ENCODE results near the gene GRK5.

GRCh38 chr10:119442758-119443060, 235.3 kb downstream of the GRK5 start:
- TF ChIP-seq CTCF (IDR thresholded peaks at IDR 0.05) = no peak
- TF ChIP-seq POLR2A (IDR thresholded peaks at IDR 0.05) = no peak

Data from thyroid gland (tissue), 4 donors.